Thoracic aorta (tissue), 2 donors: ENCODE data around the gene GTF2F2. TPM values are rescaled to one million over a fixed set of nuclear protein-coding genes. Genes with fewer than 3 reads are reported as not detected.

ENCODE experiments used
- ATAC-seq: fragments of 150-250 bp; one replicate; pipeline ENCODE4 v1.8.0; 2017; ENCODE audit warnings: low read depth; ENCODE audit not compliant: insufficient number of reproducible peaks, low FRiP score
- DNase-seq: peaks from one replicate; pipeline ENCODE4 v3.0.0-alpha.2; 2020; ENCODE audit warnings: low spot score
- H3K27ac ChIP-seq, 2 donors: fragments of 200-600 bp; sonication (generic); 1 replicate in 1 of 2; 2 replicates in 1 of 2; pipeline ENCODE4 v1.5.1; 2016; ENCODE audit warnings: mild to moderate bottlenecking in 2 of 2, moderate library complexity in 2 of 2
- H3K27me3 ChIP-seq: fragments of 200-600 bp; sonication (generic); replicated peaks from 2 replicates; pipeline ENCODE4 v1.6.0; 2016; ENCODE audit warnings: mild to moderate bottlenecking; ENCODE audit not compliant: insufficient read depth
- H3K36me3 ChIP-seq: fragments of 200-600 bp; sonication (generic); one replicate; pipeline ENCODE4 v1.5.1; 2016
- H3K4me1 ChIP-seq, 2 donors: fragments of 200-600 bp; sonication (generic); 1 replicate in 1 of 2; 2 replicates in 1 of 2; pipeline versions ENCODE4 v1.5.1 to v1.6.0; 2016; ENCODE audit warnings: low read depth in 2 of 2, mild to moderate bottlenecking in 1 of 2; ENCODE audit not compliant: control insufficient read depth in 1 of 2
- H3K4me3 ChIP-seq: fragments of 200-600 bp; sonication (generic); 2 replicates; pipeline ENCODE4 v1.5.1; 2016; ENCODE audit warnings: mild to moderate bottlenecking
- H3K9me3 ChIP-seq: fragments of 200-600 bp; sonication (generic); 2 replicates; pipeline ENCODE4 v1.5.1; 2016
- CTCF ChIP-seq: fragments of 200-600 bp; sonication (generic); IDR thresholded peaks from one replicate; pipeline ENCODE4 v1.5.1; 2019; ENCODE audit warnings: antibody characterized with exemption
- total RNA-seq, 2 donors: library from RNA; depleted of rRNA; stranded (reverse); fragments of >200 nt; gene quantifications; one replicate each; pipeline versions ENCODE4 v1.1.0 to v1.2.3, GENCODE V29; 2016

GTF2F2 gene
- total RNA-seq, 2 donors from 2014 or later = 7.2 to 18.4 TPM

GRCh38 chr13:45143346-45143751, 23.0 kb downstream of the GTF2F2 start:
- no peak for ATAC-seq
- Histone ChIP-seq H3K36me3 (peaks cover 4% of the 10 kb centered on the region), H3K4me1 (no peaks in the 10 kb centered on the region), H3K9me3 (no peaks in the 10 kb centered on the region), H3K27ac (no peak overlapping the region), H3K4me3 (no peak overlapping the region), H3K27me3 (no peaks in the 10 kb centered on the region)
- TF ChIP-seq CTCF = no peak
- DNase-seq = no peak

GRCh38 chr13:45149964-45150363, 29.7 kb downstream of the GTF2F2 start:
- Histone ChIP-seq H3K27ac (no peak overlapping the region), H3K27me3 (no peaks in the 10 kb centered on the region), H3K4me1 (no peaks in the 10 kb centered on the region), H3K9me3 (no peaks in the 10 kb centered on the region), H3K4me3 (no peak overlapping the region), H3K36me3 (no peaks in the 10 kb centered on the region)
- no peak for TF ChIP-seq CTCF
- DNase-seq (no peak), ATAC-seq (no peak)

GRCh38 chr13:45156565-45157361, 36.5 kb downstream of the GTF2F2 start:
- Histone ChIP-seq H3K27me3 (no peaks in the 10 kb centered on the region), H3K9me3 (no peaks in the 10 kb centered on the region), H3K36me3 (no peaks in the 10 kb centered on the region), H3K4me3 (no peak overlapping the region), H3K27ac (no peak overlapping the region), H3K4me1 (no peaks in the 10 kb centered on the region)
- no peak for ATAC-seq
- DNase-seq = no peak
- no peak for TF ChIP-seq CTCF

GRCh38 chr13:45162194-45162593, 41.9 kb downstream of the GTF2F2 start:
- DNase-seq (no peak), ATAC-seq (no peak)
- no peak overlapping the region for H3K4me3 ChIP-seq
- no peaks in the 10 kb centered on the region for H3K9me3 ChIP-seq
- peak overlapping the region; percentile 23 to 31 for H3K27ac ChIP-seq
- TF ChIP-seq CTCF = no peak
- no peaks in the 10 kb centered on the region for H3K27me3 ChIP-seq
- peaks cover 9 to 13% of the 10 kb centered on the region in 2 donors for H3K4me1 ChIP-seq
- H3K36me3 ChIP-seq = no peaks in the 10 kb centered on the region

- no peak overlapping the region for H3K4me3 ChIP-seq
- peaks cover 9 to 13% of the 10 kb centered on the region in 2 donors for H3K4me1 ChIP-seq
- ATAC-seq (no peak), DNase-seq (no peak)
- peak overlapping the region in 1 of 2 donors; percentile 31 for H3K27ac ChIP-seq
- H3K36me3 ChIP-seq = no peaks in the 10 kb centered on the region
- no peaks in the 10 kb centered on the region for H3K27me3 ChIP-seq
- no peak for TF ChIP-seq CTCF
- no peaks in the 10 kb centered on the region for H3K9me3 ChIP-seq
Measured at GRCh38 chr13:45162821-45163220, 42.5 kb downstream of the GTF2F2 start.
